Measurements from ENCODE around the gene EIF1AD.

GRCh38 chr11:66001942-66002647 is at the start of gene EIF1AD, which contains the start of gene BANF1:
- no peak for TF ChIP-seq ISL1 (CRISPR knock-in tag; IDR thresholded peaks at IDR 0.05)
- TF ChIP-seq, protein P1, sequence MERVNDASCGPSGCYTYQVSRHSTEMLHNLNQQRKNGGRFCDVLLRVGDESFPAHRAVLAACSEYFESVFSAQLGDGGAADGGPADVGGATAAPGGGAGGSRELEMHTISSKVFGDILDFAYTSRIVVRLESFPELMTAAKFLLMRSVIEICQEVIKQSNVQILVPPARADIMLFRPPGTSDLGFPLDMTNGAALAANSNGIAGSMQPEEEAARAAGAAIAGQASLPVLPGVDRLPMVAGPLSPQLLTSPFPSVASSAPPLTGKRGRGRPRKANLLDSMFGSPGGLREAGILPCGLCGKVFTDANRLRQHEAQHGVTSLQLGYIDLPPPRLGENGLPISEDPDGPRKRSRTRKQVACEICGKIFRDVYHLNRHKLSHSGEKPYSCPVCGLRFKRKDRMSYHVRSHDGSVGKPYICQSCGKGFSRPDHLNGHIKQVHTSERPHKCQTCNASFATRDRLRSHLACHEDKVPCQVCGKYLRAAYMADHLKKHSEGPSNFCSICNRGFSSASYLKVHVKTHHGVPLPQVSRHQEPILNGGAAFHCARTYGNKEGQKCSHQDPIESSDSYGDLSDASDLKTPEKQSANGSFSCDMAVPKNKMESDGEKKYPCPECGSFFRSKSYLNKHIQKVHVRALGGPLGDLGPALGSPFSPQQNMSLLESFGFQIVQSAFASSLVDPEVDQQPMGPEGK (CRISPR knock-in tag; IDR thresholded peaks at IDR 0.05; ENCODE audit: borderline replicate concordance) = no peak
- no peak for TF ChIP-seq GLIS3 (CRISPR knock-in tag; IDR thresholded peaks at IDR 0.05)
- no peak for TF ChIP-seq SNAI2 (CRISPR knock-in tag; IDR thresholded peaks at IDR 0.05)
- TF ChIP-seq BACH2 (CRISPR knock-in tag; IDR thresholded peaks at IDR 0.05; ENCODE audit: borderline replicate concordance) = no peak
- TF ChIP-seq ZFP30 (CRISPR knock-in tag; IDR thresholded peaks at IDR 0.05) = no peak
- no peak for TF ChIP-seq ZNF70 (CRISPR knock-in tag; IDR thresholded peaks at IDR 0.05)
- no peak for TF ChIP-seq RARB (CRISPR knock-in tag; IDR thresholded peaks at IDR 0.05)
- TF ChIP-seq ESRRG (CRISPR knock-in tag; IDR thresholded peaks at IDR 0.05) = no peak
- TF ChIP-seq ARNTL (CRISPR knock-in tag; IDR thresholded peaks at IDR 0.05; ENCODE audit: borderline replicate concordance, low read depth) = no peak
- no peak for TF ChIP-seq CSRNP3 (CRISPR knock-in tag; IDR thresholded peaks at IDR 0.05)
- no peak for TF ChIP-seq TCF4 (CRISPR knock-in tag; IDR thresholded peaks at IDR 0.05; ENCODE audit: borderline replicate concordance)
- no peak for TF ChIP-seq PPARA (CRISPR knock-in tag; IDR thresholded peaks at IDR 0.05; ENCODE audit: borderline replicate concordance)
- no peak for TF ChIP-seq ZFP3 (CRISPR knock-in tag; IDR thresholded peaks at IDR 0.05)

All from SK-N-SH treated with all-trans-retinoic acid at 6 μM for 48 hours (cell line).